A673 (cell line): ENCODE measurements around the gene CA5A.
"Not testable (repeated sequence)": the region's sequence is repeated elsewhere in the genome, so short reads cannot be mapped to it uniquely, and the experiment has no call there.

ENCODE experiments used
- CTCF ChIP-seq: fragments of 300-800, 200-600 bp; sonication (generic); conservative IDR thresholded peaks from 2 replicates; pipeline ENCODE4 v1.5.1; 2017; ENCODE audit warnings: low read depth, mild to moderate bottlenecking, antibody characterized with exemption, low read length, moderate library complexity, mixed read lengths
- EZH2 ChIP-seq: fragments of 200-600 bp; sonication (generic); IDR thresholded peaks from 2 replicates; pipeline ENCODE4 v1.6.1; 2017; ENCODE audit warnings: borderline replicate concordance, low read depth, mild to moderate bottlenecking, mixed read lengths, antibody characterized with exemption, low read length; ENCODE audit not compliant: poor library complexity, severe bottlenecking

DNA sequence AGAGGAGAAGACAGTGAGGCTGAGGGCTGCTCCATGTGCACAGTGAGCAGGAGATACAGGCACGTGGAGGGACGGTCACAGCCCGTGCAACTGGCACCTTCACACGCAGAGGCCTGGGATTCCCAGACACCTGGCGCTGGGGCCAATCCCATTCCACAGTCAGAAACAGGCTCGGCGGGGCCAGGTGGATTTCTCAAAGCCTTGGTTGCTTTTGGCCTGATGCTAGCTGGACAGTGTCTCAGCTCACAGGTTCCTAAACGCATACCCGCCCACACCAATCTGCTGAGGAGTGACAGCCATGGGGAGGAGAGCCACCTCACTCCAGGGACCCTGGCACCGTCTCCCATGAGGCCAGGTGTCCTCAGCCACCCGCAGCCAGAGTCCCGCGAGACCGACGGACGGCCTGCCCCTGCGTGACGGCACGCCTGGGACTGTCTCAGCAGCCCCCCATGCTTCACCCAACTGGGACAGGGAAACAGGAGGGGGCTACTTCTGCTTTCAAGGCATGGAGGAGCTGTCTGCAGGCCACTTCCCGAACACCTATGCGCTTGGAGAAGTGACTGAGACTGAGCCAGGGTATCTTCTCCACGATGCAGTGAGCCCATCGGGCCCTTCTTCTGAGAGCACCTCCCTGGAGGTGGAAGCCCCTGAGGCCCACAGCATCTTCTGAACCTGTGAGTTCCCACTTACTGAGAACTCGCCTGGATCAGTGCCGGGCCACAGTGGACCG, 73.6 kb downstream of the CA5A start:
- not testable (repeated sequence) for TF ChIP-seq EZH2, CTCF
